GM12864 (cell line): ENCODE measurements around the gene UNCX.
"Not testable (repeated sequence)": the region's sequence is repeated elsewhere in the genome, so short reads cannot be mapped to it uniquely, and the experiment has no call there.

Experiments used
- DNase-seq: peaks from one replicate; pipeline ENCODE4 v3.0.0-alpha.2; 2011; ENCODE audit warnings: low read depth
- H3K4me3 ChIP-seq: 2 replicates; pipeline ENCODE4 v1.5.1; 2011; ENCODE audit warnings: mild to moderate bottlenecking, low read depth, low read length, control low read depth
- TF ChIP-seq, protein P1 (sequence below): IDR thresholded peaks from 2 replicates; pipeline ENCODE4 v1.5.1; 2011; ENCODE audit warnings: low read depth, mild to moderate bottlenecking, moderate library complexity, low read length, control low read depth, inconsistent platforms; ENCODE audit errors: missing control alignments

Gene UNCX

DNA sequence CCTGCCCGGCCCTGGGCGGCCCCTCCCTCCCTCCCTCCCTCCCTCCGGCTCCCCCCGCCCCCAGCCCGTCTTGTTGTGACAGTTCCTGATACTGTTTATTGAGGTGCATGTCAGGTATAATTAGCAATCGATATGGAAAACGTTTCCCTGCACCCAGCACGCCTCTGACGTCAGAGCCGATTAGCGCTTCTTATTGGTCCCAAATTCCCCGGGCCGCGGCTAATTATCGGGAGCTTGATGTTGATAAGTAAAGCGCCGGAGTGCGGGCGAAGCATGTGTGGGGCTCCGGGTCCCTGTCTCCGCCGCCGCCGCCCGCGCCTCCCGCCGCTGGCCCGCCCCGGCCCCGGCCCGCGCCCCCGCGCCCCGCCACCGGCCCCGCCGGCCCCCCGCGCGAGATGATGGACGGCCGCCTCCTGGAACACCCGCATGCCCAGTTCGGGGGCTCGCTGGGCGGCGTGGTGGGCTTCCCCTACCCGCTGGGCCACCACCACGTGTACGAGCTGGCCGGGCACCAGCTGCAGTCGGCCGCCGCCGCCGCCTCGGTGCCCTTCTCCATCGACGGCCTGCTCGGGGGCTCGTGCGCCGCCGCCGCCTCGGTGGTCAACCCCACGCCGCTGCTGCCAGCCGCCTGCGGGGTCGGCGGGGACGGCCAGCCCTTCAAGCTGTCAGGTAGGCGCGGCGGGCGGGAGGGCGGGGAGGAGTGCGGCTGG is at the start of gene UNCX:
UNCX (plus strand) TSS at position 250 of the 710 bp plus-strand sequence; CDS start at position 396, 146 bp downstream.
- TF ChIP-seq, protein P1, sequence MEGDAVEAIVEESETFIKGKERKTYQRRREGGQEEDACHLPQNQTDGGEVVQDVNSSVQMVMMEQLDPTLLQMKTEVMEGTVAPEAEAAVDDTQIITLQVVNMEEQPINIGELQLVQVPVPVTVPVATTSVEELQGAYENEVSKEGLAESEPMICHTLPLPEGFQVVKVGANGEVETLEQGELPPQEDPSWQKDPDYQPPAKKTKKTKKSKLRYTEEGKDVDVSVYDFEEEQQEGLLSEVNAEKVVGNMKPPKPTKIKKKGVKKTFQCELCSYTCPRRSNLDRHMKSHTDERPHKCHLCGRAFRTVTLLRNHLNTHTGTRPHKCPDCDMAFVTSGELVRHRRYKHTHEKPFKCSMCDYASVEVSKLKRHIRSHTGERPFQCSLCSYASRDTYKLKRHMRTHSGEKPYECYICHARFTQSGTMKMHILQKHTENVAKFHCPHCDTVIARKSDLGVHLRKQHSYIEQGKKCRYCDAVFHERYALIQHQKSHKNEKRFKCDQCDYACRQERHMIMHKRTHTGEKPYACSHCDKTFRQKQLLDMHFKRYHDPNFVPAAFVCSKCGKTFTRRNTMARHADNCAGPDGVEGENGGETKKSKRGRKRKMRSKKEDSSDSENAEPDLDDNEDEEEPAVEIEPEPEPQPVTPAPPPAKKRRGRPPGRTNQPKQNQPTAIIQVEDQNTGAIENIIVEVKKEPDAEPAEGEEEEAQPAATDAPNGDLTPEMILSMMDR: no peak
- H3K4me3 ChIP-seq: no peak within 1 kb of the TSS
- no peak for DNase-seq

DNA sequence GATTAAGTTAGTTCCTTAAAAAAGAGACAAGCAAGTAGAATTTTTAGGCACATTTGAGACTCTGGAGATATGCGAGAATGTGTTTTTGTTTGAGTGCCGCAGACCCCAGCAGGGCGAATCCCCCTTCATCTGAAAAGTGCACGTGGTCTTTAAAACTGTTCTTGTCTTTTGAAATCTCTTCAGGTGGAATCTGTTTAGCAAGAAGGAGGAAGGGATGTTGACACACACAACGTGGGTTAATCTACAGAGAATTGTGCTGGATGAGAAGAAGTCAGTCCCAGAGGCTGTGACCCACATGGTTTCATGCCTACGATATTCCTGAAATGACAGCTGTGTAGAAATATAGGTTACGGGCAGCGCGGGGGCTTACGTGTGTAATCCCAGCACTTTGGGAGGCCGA is 45.5 kb upstream of the UNCX start:
- no peak for DNase-seq
- TF ChIP-seq, protein P1: no peak

DNA sequence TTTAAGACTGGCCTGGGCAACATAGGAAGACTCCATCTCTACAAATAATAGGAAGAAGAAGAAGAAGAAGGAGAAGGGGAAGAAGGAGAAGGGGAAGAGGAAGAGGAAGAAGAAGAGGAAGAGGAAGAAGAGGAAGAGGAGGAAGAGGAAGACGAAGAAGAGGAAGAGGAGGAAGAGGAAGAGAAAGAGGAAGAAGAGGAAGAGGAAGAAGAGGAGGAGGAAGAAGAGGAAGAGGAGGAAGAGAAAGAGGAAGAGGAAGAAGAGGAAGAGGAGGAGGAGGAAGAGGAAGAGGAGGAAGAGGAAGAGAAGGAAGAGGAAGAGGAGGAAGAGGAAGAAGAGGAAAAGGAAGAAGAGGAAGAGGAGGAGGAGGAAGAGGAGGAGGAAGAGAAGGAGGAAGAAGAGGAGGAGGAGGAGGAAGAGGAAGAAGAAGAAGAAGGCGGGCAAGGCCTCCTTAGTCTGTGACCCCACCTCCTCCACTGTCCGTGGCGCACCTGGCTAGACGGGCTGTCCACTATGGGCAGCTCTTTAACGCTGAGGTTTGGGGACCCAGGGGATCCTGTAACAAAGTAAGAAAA is 43.9 kb upstream of the UNCX start:
- TF ChIP-seq, protein P1: no peak
- H3K4me3 ChIP-seq: no peak overlapping the region
- DNase-seq: no peak

More for the DNA sequence above, 45.5 kb upstream of the UNCX start:
- no peak overlapping the region for H3K4me3 ChIP-seq

DNA sequence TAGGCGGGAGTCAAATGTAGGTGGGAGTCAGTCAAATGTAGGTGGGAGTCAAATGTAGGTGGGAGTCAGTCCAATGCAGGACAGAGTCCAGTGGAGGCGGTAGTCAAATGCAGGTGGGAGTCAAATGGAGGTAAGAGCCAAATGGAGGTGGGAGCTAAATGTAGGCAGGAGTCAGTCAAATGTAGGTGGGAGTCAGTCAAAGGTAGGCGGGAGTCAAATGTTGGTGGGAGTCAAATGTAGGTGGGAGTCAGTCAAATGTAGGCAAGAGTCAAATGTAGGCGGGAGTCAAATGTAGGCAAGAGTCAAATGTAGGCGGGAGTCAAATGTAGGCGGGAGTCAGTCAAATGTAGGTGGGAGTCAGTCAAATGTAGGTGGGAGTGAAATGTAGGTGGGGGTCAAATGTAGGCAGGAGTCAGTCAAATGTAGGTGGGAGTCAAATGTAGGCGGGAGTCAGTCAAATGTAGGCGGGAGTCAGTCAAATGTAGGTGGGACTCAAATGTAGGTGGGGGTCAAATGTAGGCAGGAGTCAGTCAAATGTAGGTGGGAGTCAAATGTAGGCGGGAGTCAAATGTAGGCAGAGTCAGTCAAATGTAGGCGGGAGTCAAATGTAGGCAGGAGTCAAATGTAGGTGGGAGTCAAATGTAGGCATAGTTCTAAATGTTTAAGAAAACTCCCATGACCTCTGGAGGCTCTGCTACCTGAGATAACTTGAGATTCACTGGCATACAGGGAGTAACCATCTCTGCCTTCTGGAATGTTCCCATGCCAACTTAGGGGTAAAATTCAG is 42.5 kb upstream of the UNCX start:
- no peak overlapping the region for H3K4me3 ChIP-seq
- TF ChIP-seq, protein P1: no peak
- no peak for DNase-seq

DNA sequence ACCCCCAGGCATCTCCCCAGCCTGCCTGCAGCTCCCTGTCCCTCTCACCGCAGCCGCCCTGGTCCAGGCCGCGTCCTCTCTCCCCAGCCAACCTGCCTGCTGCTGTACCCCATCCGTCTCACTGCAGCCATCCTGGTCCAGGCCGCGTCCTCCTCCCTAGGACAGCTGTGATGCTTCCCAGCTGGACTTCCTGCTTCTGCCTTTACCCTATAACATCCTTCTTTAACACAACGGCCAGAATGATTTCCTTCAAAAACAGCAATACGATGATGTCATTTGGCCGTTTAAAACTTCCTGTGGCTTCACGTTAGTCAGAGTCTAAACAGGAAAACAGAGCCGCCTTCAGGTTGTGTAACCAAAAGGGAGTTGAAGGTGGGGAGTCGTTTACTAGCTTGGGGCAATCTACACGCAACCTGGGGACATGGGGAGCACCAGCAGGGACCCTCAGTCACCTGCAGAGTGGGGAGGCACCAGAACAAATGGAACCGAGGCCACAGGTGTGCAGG is 40.4 kb upstream of the UNCX start:
- TF ChIP-seq, protein P1: no peak
- no peak overlapping the region for H3K4me3 ChIP-seq
- no peak for DNase-seq

DNA sequence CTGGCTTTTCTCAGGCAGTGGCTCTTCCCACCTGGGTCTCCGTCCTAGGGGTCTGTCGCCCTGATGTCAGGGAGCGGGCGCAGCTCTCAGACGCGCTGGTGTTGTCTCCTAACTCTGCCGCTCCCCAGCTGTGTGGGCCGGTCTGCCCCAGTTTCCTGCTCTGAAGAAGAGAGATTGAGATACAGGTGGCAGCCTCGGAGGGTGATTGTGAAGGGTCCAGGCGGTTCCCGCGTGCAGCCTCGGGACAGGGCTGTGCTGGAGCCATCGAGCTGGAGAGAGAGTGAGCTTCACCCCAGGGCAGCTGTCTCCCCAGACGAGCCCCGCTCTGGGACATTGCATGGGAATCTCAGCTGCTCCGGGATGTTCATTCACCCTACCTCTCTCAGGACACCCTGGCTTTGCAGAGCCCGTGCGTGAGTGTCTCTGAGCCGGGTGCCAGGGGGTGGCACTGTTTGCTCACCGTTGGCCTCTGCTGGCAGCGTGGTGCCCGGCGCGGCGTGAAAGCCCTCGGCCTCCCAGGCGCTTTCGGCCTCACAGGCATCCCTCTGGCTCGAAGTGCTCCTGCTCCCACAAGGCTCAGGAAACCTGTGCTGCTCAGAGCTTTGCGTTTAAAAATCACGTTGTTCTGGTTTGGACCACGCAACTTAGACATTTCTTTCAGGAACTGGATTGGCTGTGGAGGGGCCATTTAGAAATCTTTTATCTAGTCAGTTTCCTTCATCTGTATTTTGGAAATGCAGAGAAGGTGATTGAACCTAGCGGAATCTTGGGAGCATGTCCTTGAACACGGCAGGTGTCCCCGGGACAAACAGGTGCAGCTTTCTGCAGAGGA is 38.9 kb upstream of the UNCX start:
- no peak overlapping the region for H3K4me3 ChIP-seq
- TF ChIP-seq, protein P1: peak; percentile 37
- DNase-seq: no peak

DNA sequence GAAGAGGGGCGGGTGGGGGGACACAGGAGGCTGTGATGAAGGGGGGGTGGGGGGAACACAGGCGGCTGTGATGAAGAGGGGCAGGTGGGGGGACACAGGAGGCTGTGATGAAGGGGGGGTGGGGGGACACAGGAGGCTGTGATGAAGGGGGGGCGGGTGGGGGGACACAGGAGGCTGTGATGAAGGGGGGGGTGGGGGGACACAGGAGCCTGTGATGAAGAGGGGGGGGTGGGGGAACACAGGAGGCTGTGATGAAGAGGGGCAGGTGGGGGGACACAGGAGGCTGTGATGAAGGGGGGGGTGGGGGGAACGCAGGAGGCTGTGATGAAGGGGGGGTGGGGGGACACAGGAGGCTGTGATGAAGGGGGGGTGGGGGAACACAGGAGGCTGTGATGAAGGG is 36.2 kb upstream of the UNCX start:
- not testable (repeated sequence) for H3K4me3 ChIP-seq, DNase-seq
